GM19455 (cell line): ENCODE data around the gene MTMR10.

ENCODE experiments used
- ATAC-seq: cut with Tn5 transposase; IDR thresholded peaks from one replicate; pipeline ENCODE4 v1.9.1; 2021; ENCODE audit not compliant: unreplicated experiment

MTMR10 gene

GRCh38 chr15:31014608-31014925 lies 23.1 kb upstream of the MTMR10 start:
- no peak for ATAC-seq

GRCh38 chr15:31013863-31014607 lies 22.6 kb upstream of the MTMR10 start:
- peak; percentile 57 for ATAC-seq

- no peak for ATAC-seq
Observed at GRCh38 chr15:31012455-31012854, 21.0 kb upstream of the MTMR10 start.

- ATAC-seq: no peak
Observed at GRCh38 chr15:31010036-31010435, 18.6 kb upstream of the MTMR10 start.

- no peak for ATAC-seq
Observed at GRCh38 chr15:31005660-31006059, 14.2 kb upstream of the MTMR10 start.

- ATAC-seq: peak; percentile 86
Observed at GRCh38 chr15:31004220-31004733, 12.8 kb upstream of the MTMR10 start.

- no peak for ATAC-seq
Observed at GRCh38 chr15:31001702-31002101, 10.3 kb upstream of the MTMR10 start.

- ATAC-seq: no peak
Observed at GRCh38 chr15:30999729-31000128, 8.3 kb upstream of the MTMR10 start.

- no peak for ATAC-seq
Observed at GRCh38 chr15:30997270-30997669, 5.8 kb upstream of the MTMR10 start.

GRCh38 chr15:30992249-30992864 lies 929 bp upstream of the MTMR10 start:
- ATAC-seq: no peak

- no peak for ATAC-seq
Observed at GRCh38 chr15:30990446-30991254, 778 bp downstream of the MTMR10 start.

GRCh38 chr15:30990036-30990435 lies 1.4 kb downstream of the MTMR10 start:
- no peak for ATAC-seq

GRCh38 chr15:30985081-30985531 lies 6.3 kb downstream of the MTMR10 start:
- no peak for ATAC-seq

- no peak for ATAC-seq
Observed at GRCh38 chr15:30984542-30984941, 6.9 kb downstream of the MTMR10 start.

- no peak for ATAC-seq
Observed at GRCh38 chr15:30984118-30984517, 7.3 kb downstream of the MTMR10 start.

GRCh38 chr15:30979457-30979856 lies 12.0 kb downstream of the MTMR10 start:
- no peak for ATAC-seq

- ATAC-seq: no peak
Observed at GRCh38 chr15:30978328-30978727, 13.1 kb downstream of the MTMR10 start.

- ATAC-seq: no peak
Observed at GRCh38 chr15:30974112-30974511, 17.3 kb downstream of the MTMR10 start.

- ATAC-seq: no peak
Observed at GRCh38 chr15:30973379-30973778, 18.0 kb downstream of the MTMR10 start.

GRCh38 chr15:30969724-30970123 lies 21.7 kb downstream of the MTMR10 start:
- no peak for ATAC-seq

GRCh38 chr15:30963681-30964080 lies 27.7 kb downstream of the MTMR10 start:
- no peak for ATAC-seq

- ATAC-seq: no peak
Observed at GRCh38 chr15:30962659-30963058, 28.8 kb downstream of the MTMR10 start.
